Fibroblast of skin of back (primary cell): ENCODE results near the gene SVEP1. TPM values are rescaled to one million over a fixed set of nuclear protein-coding genes. Genes with fewer than 3 reads are reported as not detected.
"Not testable (repeated sequence)": the region's sequence is repeated elsewhere in the genome, so short reads cannot be mapped to it uniquely, and the experiment has no call there.

Experiments used
- DNase-seq: peaks from one replicate; pipeline ENCODE4 v3.0.0-alpha.2; 2013
- polyA plus RNA-seq, 2 experiments: library from polyadenylated mRNA; unstranded; fragments of 120-200 nt; gene quantifications; one replicate each; pipeline ENCODE4 v1.2.1, GENCODE V29; 2013; ENCODE audit not compliant: insufficient read length in 2 of 2

SVEP1 gene
- polyA plus RNA-seq (2013, experiment 1 of 2; ENCODE audit: insufficient read length): 0.90 TPM
- polyA plus RNA-seq (2013, experiment 2 of 2; ENCODE audit: insufficient read length): 0.66 TPM

DNA sequence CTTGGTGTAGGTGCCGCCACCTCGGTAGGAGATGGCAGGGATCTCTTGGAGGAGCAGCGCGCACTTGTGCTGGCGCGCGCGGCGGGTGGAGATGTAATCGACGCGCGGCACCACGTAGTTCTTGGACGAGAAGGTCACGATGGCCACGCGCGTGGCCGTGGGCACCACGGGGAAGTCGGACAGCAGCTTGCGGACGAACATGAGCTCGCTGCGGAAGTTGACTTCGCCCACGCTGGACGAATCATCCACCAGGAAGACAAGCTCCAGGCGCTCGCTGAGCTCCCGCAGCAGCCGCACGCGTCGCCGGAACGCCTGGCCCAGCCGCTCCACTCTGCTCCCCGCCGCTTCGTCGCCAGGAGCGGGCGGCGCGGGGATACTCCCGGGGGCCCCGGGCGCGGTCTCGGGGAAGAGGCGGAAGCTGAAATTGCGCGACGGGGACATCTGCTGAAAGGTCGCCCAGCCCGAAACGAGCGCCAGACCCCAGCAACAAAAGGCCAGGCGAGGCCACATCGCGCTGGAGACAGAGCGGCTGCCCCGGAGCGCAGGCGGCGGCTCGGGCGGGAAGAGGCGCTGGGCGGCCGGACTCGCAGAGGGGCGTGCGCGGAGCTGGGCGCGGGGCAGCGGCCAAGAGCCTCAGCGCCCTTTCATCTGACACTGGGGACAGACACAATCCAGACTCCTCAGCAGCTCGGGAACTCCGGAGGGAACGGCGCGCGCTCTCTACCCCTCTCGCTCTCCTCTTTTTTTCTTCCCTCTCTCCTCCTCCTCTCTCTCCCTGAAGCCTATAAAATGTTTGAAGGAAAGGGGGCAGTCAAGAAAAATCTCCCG, at the start of gene SVEP1:
Gene SVEP1, minus strand, starts transcription at position 708 of the 828 bp plus-strand sequence. Its CDS starts 198 bp downstream, at position 510.
- DNase-seq: peak; percentile 49

GRCh38 chr9:110626101-110626829, 46.7 kb upstream of the SVEP1 start:
- DNase-seq: peak; percentile 77

- DNase-seq: peak; percentile 58
Observed at GRCh38 chr9:110623462-110624025, 44.0 kb upstream of the SVEP1 start.

DNA sequence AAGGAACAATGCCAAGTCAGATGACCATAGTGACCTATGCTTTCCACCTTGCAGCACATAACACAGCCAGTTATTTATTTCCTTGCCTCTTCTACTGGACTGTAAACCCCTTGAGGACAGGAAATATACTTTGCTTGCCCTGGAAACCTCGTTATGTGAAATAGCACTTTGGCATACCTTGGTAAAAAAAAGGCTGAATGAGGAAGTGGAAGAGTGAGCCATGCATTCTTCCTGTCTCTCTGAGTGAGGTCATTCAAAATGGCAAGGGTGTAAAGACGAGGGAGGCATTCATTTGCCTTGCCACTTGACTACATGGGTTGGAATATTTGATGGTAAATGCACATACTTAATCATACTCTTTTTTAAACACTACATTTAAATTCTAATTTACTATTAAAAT, 42.8 kb upstream of the SVEP1 start:
- DNase-seq: no peak

GRCh38 chr9:110620726-110621125, 41.2 kb upstream of the SVEP1 start:
- DNase-seq: no peak

DNA sequence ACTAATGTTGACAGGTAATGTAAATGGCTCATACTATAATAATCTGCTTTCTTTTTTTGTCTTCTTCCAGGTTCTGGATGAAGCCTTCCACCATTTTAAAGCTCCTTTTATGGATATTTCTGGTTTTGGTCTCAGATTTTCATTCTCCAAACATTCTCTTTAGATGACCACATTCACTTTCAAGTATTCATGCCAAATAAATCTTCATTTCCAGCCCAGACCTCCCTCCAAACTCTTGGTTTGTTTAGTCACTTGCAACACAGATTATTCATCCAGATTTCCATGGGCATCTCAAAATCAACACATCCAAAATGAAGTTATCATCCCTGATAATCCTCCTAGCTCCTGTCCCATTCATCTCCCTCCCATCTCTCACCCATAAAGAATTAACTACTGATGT, 40.3 kb upstream of the SVEP1 start:
- peak; percentile 77 for DNase-seq

DNA sequence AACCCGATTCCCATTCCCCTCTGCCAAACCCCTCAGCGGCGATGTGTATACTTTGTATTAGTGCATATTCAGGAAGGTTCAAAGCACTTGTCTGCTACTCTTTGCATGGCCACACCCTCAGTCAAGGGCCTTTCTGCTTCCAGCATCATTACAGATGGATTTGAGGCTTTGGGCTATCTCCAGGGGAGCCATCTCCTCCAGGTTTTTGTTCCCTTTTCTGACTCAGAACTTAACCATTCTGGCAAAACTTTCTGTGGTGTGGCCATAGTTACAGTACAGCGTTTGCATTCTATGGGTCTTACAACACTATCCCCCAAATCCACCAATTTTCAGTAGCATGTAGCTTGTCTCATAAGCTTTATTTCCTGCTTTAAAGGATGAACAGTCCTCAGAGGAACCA, 36.0 kb upstream of the SVEP1 start:
- DNase-seq: peak; percentile 54

DNA sequence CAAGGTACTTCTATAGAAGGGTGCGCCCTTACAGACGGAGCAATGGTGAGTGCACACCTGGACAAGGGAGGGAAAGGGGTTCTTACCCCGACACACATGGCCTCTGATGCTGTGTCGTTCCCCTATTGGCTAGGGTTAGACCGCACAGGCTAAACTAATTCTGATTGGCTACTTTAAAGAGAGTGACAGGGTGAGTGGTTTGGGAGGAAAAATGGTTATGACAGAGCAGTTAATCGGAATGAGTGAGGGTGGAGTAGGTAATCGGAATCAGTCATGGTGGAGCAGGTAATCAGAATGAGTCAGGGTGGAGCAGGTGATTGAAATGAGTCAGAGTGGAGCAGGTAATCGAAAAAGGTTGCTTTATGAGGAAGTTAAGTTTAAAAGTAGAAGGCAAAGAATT, 35.0 kb upstream of the SVEP1 start:
- DNase-seq: not testable (repeated sequence)

DNA sequence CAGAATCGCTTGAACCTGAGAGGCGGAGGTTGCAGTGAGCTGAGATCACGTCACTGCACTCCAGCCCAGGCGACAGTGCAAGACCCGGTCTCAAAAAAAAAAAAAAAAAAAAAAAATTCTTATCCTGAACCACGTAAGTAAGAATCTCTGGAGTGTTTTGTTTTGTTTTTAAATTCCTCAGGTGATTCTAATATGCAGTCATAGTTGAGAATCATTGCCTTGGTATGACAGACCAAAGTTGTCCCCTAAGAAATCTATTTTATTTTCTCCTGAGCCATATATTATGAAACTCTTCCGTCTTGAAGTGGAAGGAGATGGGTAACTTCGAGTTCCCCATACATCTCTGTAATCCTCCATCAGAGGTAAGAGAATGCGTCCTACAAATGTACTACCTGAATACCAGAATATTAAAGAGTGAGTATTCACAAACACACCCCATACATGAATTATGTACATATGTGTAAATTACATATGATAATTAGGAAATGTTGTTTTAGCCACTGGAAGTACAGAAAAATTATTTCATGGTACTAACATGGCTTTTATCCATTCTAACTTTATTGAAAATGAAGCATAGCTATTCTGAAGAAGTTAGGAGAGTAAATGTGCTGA, 26.7 kb upstream of the SVEP1 start:
- DNase-seq: peak; percentile 75

GRCh38 chr9:110605565-110605964, 26.0 kb upstream of the SVEP1 start:
- DNase-seq: peak; percentile 58

- no peak for DNase-seq
Observed at GRCh38 chr9:110604171-110604601, 24.6 kb upstream of the SVEP1 start.

- no peak for DNase-seq
Observed at GRCh38 chr9:110602281-110602680, 22.7 kb upstream of the SVEP1 start.

DNA sequence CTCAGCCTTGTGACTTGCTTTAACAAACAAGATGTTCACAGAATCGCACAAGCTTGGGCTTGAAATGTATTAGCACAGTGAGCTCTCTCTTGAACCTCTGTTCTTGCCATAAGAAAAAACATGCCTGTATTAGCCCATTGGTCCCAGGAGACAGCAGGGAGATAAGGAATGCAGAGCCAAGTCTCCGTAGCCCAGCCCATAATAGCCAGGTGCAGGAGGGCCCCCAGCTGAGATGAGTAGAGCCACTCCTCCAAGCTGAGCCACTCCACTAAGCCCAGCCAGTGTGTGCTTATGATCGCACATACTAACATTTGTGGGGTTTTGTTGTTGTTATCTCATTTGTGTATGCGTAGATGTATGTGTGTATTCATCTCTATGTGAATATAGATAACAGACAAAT, 21.6 kb upstream of the SVEP1 start:
- no peak for DNase-seq

DNA sequence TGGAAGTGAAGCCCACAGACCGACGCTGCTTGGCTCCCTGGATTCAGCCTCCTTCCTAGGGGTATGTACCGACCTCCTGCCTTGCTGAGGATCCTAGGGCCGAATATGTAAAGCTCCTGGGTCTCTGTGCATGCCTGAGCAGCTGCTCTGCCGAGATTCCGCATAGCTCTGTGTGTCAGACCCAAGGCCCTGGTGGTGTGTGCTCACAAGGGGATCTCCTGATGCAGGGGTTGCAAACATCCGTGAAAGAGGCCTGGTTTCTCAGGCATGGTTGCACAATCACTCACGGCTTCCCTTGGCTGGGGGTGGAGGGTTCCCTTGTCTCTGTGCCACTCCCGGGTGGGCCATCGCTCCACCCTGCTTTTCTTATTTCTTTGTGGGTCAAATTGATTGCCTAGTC, 19.9 kb upstream of the SVEP1 start:
- no peak for DNase-seq

GRCh38 chr9:110592044-110592830, 12.7 kb upstream of the SVEP1 start:
- no peak for DNase-seq

DNA sequence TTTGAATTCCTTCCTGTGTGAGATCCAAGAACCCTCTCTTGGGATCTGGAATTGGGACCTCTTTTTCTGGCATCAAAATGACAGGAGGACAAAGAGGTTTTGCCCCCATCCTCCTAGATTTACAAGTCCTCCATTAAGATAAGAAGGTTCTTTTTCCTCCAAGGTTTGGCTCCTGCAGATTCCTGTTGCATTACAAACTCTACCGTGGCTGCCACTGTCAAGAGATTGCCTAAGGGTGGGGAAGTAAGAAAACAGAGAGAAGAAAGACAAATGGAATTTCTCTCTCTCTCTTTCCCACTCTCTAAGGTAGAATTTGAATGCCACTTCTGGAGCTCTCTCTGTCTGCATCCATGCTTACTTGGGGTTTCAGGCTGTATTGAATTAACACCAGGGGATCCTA, 12.0 kb upstream of the SVEP1 start:
- no peak for DNase-seq

- no peak for DNase-seq
Observed at GRCh38 chr9:110590816-110591215, 11.3 kb upstream of the SVEP1 start.

DNA sequence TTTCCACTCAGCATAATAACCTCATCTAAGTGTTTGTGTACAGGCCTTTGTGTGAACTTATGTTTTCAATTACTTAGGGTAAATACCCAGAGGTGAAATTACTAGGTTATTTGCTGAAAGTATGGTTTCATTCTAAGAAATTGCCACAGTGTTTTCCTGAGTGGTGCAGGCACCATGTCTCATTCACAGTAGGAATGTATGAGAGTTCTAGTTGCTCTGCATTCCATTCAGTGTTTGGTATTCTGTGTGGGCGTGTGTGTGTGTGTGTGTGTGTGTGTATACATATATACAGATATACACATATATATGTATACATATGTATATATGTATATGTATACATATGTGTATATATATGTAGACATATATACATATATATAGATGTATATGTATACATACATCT, 8.8 kb upstream of the SVEP1 start:
- no peak for DNase-seq

DNA sequence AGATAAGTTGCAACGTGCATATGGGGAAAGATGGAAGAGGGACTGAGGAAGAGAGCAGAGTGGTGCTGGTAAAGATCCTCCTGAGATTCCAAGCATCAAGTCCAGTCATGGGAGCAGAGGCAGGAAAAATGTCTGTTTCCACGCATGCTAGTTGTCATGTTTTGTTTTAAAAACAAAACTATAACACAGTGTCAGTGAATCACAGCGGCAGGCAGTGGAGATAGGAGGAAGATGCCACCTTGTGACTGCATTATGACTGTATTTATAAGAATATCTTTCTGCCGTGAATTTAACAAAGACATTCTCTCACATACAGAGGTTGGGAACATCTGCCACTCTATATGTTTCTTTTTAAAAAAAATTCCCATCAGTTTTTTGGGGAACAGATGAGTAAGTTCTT, 3.7 kb upstream of the SVEP1 start:
- DNase-seq: peak; percentile 66

GRCh38 chr9:110582156-110582555, 2.6 kb upstream of the SVEP1 start:
- peak; percentile 41 for DNase-seq

- DNase-seq: no peak
Observed at GRCh38 chr9:110580850-110581249, 1.3 kb upstream of the SVEP1 start.

DNA sequence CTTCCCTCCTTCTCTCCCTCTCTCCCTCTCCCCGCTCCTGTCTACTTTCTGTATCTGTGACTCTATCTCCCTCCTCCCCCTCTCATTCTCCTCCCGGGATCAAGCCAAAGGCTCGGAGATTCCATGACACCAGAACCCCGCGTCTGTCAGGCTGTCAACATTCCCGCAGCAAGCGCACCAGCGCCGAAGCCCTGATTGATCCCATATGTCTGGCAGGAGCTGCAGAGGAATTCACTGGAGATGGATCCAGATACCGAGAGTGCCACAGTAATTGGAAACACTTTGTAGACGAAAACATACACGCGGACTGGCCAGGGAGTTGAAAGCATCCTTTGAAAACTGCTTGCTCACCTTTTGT, 300 bp upstream of the SVEP1 start:
- DNase-seq: peak; percentile 78
